NK-92 (cell line): ENCODE data around the gene STOML3.

Experiments used
- DNase-seq: peaks from one replicate; lab custom pipeline; 2025; ENCODE audit not compliant: unreplicated experiment; lab: John Stamatoyannopoulos, UW

STOML3 gene

DNA sequence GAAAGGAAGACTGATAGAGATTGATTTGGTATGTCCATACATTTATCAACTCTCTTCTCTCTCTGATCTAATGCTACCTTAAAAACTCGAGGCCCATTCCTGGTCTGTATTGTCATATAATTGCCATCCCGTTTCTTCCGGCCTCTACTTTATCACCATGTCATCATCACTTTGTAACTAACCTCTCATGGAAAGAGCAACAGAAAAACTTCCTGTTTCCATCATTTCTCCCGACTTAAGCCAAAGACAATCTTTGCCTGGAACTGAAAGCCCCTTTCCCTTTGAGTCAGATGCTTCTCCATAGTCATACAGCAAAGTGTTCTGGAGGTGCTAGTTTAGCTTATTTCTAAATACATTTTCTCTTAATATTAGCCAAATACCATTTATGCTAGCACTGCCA, 2.8 kb upstream of the STOML3 start:
- no peak for DNase-seq

DNA sequence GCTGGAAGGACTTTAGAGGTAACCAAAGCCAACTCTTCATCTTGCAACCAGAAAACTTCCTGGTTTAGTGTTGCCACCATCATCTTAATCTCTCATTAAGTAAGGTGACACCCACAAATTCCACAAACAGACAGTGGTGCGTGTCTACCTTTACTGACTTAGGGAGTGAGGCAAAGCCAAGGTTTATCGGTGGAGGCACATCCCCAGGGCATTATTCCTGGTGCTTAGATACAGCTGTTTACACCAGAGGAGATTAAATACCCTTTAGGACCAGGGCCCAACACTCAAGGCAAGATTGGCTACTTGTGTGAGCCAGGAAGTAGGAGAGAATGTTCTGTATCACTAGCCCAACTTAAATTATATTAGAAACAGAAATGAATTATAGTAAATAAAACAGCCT, 9.5 kb downstream of the STOML3 start:
- DNase-seq = no peak

DNA sequence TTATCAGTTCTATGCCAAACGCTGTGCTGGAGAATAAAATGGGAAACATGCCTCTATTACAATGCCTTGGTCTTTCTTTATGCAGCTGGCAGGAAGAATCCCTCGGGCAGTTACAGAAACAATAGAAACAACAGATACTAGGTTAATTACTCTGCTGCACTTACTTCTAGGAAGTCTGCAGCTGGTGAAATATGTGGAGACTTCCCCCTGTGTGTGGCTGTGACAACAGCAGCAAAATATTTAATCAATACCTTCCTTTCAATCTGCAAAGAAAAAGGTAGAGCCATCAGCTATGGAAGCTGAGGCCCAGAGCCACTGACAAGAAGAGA, 9.9 kb downstream of the STOML3 start:
- no peak for DNase-seq

DNA sequence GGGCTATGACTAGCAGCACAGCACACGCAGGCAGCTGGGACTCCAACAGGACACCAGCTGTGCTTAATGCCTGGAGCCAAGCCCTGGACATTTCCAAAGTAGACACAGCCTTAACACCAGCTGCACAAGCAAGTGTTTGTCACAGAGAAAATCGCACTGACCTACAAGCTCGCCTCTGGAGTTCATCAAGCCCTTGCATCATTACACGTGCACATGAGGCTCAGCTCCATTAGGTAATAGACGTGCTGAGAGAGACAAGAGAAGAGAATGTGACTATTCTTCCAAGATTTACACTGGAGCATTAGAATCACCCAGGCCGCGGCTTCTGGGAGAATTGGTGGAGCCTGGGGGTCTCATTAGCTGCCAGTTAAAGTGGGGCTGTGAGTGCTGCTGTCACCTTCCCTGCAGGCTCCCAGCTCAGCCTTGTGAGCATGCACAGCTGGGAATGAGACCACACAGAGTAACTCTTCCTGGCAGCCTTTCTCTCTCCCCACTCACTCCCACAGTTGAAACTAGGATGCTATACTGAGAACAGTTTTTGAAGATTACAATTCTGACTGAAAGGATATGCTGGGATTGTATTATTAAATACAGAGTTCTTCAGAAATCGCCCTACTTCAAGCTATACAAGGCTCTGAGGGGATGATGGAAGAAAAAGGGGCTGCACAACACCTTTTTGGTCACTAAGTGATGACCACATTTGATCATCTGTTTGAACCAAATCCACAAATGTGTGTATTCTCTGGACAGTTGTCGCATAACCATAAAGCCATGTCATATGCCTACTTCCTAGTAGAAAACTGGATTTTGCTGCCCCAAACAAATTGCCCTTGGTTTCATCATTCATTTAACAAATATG, 10.5 kb downstream of the STOML3 start:
- no peak for DNase-seq

DNA sequence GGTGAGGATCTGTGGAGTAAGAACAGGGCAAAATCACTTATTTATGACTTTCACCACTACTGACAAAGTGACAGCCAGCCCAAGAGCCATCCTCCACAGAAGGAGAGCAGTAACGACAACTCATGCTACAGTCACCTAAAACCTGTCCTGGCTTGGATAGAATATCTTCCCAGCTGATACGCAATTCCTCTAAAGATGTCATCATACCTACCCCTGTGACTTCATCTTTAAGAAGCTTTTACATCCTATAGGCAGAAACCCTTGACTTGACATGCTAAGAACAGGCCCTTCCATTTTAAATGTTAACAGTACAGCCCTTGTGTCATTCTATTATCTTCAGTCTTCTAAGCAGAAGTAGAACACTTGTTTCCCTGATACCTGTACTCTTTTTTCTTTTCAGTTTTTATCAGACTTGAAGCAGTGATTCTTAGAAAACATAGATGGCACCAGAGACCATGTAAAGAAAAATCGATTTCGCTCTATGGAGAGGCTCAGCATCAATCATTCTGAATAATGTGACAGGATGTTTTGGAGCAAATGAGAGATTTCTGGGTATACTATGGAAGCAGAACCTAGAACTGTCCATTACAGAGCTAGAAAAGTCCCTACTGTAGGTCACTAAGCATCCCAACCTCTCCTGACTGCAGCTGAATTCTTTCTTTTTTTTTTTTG, 20.1 kb downstream of the STOML3 start:
- no peak for DNase-seq

DNA sequence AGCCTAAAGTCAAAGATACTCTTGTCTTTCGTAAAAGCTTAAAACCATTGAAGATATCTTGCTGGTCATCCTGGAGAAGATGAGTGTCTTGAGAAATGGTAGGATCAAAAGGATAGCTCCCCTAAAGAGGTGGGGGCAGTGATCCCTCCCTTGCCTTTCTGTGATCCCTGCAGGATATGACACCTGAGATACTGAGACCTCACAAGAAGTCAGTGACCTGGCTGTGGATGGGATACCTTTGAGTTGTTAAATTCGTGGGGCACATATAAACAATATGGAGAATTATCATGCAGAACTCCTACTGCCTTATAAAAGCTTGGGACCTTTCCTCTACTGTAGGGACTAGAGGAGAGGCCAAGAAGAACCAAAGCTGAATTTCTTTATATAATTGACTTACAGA, 21.4 kb downstream of the STOML3 start:
- DNase-seq = no peak

DNA sequence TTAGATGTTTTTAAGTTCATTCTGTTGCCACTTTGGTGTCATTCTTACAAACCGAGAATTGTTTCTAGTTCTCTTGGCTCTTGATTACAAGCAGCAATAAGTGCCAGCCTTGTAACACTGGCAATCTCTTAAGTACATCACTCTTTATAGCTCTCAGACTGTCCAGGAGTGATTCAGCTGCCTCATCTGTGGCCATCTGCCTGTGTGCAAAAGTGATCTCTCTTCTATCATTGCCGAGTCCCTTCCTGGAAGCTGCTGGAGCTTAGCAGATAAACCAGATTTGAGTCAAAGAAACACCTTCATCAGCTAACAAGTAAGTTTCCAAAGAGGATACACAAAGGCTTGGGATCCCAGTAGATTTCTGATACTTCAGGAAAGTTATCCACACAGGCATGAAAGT, 23.2 kb downstream of the STOML3 start:
- DNase-seq = no peak

DNA sequence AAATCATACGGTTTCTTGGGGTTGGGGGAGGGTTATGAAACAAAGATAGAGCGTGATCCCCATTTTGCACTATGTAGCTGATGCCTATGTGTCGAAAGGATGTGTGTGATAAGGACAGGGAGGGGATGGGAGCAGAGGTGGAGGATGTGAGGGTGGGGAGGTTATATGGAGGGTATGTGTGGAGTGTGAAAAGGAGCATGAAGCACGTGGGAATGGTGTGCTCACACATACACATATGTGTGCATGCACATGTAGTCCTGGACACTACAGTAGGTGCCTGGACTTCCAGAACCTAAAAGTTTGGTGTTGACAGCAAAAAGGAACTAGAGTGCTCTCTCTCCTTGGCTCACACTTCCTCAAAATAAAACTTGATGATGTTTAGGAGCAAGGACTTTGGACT, 25.4 kb downstream of the STOML3 start:
- DNase-seq = no peak

DNA sequence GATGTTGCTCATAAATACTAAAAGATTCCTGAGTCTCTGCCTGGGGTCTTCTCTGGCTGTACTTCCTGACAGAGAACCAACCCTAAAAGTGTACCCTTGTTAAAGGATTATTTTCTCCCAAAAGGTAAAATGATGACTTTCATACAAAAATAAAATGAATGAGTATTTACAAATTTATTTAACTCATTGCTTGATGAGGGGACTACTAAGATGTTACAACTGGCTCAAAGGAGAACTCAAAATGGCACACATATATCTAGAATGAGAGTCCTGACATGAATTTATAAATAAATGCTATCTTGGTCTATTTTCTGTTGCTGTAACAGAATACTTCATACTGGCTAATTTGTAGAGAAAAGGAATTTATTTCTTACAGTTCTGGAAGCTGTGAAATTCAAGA, 30.5 kb downstream of the STOML3 start:
- DNase-seq = no peak

DNA sequence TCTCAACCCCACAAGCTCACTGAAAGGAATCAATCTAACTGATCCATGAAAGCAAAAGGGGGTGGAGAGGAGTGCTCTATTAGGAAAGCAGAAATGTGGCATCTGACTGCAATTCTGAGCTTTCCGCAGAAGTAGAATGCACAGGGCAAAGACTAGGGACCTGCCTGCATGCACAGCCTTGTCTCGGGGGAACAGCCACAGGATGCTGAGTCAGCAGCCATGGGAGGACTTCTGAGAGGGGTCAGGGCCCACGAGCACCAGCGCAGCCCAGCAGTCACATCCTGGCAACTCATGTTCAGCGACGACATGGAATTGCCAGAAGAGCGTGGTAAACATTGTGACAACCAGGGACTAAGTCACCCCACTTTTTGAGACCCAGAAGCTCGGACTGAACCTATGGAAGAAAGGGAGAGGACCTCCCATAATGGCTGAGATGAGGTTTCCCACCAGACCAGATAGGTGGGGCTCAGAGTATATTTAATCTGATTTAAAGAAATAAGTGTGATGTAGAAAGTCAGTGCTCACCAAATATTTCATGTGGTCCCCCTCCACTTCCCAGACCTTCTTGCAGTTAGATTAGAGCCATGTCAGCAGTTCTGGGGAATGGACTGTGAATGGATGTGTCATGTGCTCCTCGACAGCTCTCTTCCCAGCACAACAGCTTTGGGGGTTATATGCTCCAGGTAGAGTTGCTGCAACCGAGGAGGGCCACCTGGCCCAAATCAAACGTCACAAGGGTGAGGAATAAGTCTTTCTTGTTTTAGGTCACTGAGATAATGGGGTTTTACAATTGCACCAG, 32.6 kb downstream of the STOML3 start:
- no peak for DNase-seq

DNA sequence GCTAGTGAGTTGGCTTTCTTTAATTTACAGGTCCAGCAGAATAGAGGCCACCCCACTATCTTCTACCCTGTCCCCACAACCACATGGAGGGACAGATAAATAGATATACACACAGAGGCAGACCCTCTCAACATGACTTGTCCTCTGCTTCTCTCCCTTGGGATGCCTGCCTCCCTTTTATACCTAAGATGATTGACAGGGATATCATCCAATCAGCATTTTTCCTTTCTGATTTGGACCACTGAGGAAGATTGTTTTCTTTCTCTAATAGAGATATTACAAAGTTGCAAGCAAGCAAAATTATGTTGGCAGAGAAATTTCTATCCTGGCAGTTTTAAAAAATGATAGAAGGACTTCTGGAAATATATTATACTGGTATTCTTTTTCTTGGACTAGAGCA, 35.8 kb downstream of the STOML3 start:
- DNase-seq = no peak

DNA sequence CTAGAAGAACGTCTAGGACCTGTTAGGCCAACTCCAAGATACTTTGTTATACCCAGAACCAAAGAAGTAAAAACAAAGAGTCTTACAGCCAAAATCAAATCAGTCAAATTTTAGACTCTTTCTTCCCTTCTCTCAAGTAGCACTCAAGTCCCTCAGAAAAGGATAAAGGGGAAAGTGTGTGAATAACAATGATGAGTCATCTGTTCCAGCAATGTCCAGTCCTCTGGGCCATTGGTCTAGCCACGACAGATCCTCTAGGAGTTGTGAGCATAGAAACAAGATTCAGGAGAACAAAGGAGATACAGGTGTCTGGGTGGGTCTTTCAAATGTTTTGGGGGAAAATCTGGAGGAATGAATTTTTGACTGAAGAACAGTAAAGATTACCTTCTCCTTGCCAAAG, 36.3 kb downstream of the STOML3 start:
- no peak for DNase-seq

DNA sequence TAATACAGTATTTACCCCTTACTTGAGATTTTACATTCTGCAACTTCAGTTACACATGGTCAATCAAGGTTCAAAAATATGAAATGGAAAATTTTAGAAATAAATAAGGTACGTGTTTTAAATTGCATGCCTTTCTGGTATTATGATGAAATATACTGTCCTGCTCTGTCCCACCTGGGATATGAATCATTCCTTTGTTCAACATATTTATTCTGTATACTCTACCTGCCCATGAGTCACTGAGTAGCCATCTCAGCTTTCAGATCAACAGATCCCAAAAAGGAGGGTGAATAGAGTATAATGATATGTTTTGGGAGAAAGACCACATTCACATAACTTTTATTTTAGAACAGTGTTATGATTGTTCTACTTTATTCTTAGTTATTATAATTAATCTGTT, 37.8 kb downstream of the STOML3 start:
- DNase-seq = no peak

DNA sequence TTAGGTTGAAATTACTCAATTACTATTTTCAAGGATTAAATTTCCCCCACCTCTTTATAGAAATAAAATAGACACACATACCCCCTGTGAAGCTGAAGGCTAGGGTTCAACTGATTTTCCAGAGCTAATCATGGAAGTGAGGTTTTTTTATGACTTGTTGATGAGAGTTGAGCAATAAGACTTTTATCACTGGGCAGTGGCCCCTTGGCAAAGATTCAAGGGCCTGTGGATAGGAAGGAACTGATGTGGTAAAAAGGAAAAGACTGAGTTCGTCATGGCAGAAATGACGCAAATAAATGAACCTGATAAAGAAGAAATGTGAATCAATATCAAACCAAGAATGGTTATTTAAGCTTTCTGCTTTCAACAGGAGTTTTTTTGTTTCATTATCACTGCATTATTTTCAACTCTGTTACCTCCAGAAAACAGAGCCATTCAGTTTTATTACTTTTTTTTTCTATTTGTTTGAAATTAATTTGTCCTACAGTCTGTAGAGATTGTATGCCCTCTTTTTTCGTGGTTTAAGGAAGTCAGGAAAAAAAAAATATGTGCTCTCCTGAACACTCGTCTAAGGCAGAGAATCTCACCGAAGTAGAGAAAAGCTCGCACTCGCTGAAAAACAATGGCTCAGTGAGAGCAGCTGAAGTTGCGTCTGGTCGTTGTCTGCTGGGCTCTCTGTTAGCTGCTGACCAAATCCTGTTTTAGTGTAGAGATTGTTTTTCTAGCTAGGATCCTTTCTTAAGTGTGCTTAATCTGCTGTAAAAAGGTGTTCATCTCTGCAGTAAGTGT, 38.9 kb downstream of the STOML3 start:
- no peak for DNase-seq

DNA sequence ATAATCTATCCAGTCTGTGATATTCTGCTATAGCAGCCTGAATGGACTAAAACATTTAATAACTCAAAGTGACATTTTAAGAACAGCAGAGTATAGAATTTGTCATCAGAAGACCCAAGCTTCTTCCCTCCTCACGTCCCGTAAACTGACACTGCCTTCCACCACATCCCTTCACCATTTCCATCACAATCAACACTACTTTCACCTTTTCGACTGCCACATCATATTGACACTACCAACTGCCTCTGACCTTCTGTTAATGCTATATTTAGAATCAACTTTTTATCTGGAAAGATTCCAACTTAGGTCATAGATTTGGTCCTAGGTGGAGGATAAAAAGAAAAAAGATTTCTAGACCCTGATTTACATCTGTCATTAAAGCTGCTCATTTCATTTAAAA, 39.6 kb downstream of the STOML3 start:
- DNase-seq = no peak

DNA sequence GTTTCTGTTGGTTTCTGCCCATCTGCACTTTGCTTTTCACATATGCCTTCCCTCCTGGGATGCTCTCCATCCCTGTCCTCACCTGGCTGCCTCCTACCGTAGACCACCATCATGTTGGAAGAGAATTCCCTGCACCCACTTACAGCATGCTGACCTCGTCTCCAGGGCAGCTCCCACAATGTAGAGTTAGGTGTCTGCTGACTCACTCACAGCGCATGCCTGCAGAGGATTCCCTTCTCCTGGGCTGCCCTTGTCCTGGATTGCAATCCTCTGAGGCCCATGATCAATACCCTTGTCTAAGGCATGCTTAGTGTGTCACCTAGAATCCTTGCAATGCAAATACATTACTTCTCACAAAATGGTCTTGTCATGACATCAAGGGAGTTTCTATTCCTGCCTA, 43.6 kb downstream of the STOML3 start:
- DNase-seq = no peak

DNA sequence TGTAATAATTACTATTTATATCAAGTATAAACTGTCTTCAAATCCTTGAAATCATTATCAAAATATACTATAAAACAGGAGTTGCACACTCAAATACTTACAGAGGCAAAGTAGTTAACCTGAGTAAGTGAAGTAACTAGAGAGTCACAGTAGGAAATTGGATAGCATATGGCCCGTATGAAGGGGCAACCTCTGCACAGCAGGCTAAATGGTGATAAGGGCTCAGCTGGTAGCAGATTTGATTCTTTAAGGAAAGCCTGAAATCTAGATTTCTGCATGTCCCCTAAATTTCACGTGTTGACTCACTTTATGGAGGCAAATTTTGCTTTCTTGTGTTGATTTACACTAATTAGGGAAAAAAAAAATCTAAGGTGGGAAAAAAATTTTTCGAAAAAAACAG, 46.4 kb downstream of the STOML3 start:
- no peak for DNase-seq

DNA sequence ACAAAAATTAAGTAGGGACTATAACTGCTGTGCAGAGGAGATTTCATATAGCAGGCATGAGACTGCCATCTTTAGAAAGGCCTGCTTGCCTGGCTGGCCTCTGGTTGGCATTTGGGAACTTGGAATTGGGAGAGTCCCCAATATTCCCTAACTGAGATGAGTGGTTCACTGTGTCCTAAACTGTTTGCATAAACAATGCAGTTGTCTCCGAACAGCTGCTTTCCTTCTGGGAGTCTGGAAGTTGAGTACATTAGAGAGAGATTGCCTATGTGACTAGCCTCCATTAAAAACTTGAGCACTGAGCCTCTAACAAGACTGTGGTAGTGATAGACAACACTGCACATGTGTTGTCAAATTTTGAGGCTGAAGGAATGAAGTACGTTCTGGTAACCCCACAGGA, 47.4 kb downstream of the STOML3 start:
- no peak for DNase-seq

DNA sequence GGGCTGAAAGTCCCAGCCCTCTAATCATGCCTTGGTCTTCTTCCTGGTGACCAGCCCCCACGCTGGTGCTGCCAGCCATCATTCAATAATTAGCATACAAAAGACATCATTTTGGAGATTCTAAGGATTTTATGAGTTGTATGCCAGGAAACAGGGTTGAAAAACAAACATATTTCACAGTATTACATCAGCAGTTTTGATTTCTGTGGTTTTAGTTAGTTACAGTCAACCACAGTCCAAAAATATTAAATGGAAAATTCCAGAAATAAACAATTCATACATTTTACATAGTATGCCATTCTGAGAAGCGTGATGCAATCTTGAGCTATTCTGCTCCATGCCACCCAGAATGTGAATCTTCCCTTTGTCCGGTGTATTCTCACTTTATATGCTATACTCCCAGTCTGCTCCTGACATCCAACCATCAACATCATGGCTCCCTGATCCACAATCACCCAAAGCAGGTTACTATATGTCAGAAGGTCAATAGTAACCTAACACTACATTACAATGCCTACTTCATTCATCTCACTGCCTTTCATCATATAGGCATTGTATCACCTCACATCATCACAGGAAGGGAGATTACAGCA, 49.2 kb downstream of the STOML3 start:
- no peak for DNase-seq

DNA sequence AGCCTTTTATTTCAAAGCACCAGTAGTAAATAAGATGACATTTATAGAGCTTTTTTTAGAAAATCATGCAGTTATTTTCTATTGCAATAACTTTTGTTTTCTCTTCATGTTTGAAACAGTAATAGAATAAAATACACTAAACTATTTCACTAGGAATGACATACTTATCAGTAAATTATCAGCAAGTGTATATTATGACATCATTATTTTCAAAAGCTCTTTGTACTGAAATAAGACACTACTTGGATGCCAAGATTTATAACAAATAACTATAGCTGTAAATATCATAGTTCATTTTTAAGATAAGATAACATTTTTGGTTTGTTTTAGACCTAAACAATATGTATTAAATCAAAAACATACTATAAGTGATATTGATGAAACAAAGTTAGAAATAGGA, 56.8 kb downstream of the STOML3 start:
- DNase-seq = no peak

DNA sequence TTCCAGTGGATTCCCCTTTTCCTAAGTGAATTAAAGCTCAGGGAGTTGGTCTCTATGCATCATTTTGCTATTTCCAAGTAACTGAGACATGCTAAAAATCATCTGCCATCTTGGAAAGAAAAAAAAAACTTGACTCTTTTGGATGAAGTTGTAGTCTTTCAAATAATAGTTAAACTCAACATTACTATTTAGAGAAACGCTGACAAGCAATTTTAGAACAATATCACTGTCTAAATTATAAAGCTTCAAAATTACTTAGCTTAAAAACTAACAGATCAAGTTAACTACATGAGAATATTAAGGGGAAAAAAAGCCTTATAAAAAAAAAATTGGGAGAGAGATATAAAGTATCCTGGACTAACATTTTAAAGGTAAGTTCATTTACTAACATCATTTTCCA, 68.5 kb downstream of the STOML3 start:
- no peak for DNase-seq
